HepG2 (cell line): Measurements from ENCODE around the gene FBXW12.

Experiments used
- NFATC3 ChIP-seq: sonication (generic); formaldehyde crosslinking; IDR thresholded peaks from 2 replicates; pipeline ENCODE4 v1.5.1; 2020; ENCODE audit warnings: mild to moderate bottlenecking, missing genetic modification reagents
- SP1 ChIP-seq, 2 experiments: fragments of 450-650 bp in 1 of 2; sonication (generic) in 1 of 2; formaldehyde crosslinking in 1 of 2; IDR thresholded peaks; 2 replicates each; pipeline versions ENCODE4 v1.4.0 to v1.6.1; 2016 to 2020; ENCODE audit warnings: missing genetic modification reagents in 1 of 2
- ZZZ3 ChIP-seq: sonication (generic); formaldehyde crosslinking; IDR thresholded peaks from 2 replicates; pipeline ENCODE4 v1.4.0; 2020; ENCODE audit warnings: missing genetic modification reagents, mild to moderate bottlenecking, borderline replicate concordance
- TF ChIP-seq, protein P1 (sequence below): sonication (generic); formaldehyde crosslinking; IDR thresholded peaks from 2 replicates; pipeline ENCODE4 v1.4.0; 2020; ENCODE audit warnings: missing genetic modification reagents
- TF ChIP-seq, protein P2 (sequence below): sonication (generic); formaldehyde crosslinking; IDR thresholded peaks from 2 replicates; pipeline ENCODE4 v1.5.1; 2020; ENCODE audit warnings: missing genetic modification reagents, mild to moderate bottlenecking, borderline replicate concordance

DNA sequence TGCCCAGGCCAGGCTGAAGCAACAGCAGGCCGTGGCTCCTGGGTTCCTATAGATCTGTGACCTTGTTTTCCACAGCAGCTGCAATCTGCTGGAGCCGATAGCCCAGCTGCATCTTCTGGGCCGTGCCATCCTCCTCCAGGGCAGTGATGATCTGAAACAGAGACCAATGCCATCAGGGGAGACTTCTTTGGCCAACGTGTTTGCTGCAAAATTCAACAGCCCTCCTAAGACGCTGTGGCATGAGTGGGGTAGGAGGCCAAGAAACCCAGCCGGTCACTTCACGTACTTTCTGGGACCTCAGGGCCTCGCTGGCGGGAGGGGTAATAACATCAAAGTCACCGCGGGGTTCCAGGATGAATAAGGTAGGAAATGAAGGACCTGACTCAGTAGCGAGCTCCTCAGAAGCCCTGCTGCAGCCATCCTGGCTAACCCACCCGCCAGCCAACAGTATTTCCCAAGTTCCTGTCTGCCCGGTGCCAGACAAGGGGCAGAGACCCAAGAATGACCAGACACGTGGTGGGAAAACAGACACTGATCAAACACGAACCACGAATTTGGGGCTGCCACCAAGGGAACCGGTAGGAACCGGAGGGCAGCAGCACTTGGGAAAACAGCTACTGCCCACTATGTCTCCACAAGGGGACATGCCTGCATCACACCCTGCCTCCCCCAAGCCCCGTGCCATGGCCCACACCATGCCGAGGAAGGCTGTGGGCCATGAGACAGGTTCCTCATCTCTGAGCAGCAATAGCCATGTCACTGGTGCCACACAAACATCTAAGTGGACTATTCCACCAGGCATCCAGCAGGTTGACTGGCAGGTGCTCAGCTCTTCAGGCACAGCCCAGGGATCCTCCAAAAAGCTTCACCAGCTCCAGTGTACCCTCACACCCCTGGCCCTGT lies 32.7 kb downstream of the FBXW12 start:
- no peak for TF ChIP-seq SP1 (IDR thresholded peaks at IDR 0.05)
- no peak for TF ChIP-seq SP1 (CRISPR knock-in tag; IDR thresholded peaks at IDR 0.05)
- TF ChIP-seq, protein P1, sequence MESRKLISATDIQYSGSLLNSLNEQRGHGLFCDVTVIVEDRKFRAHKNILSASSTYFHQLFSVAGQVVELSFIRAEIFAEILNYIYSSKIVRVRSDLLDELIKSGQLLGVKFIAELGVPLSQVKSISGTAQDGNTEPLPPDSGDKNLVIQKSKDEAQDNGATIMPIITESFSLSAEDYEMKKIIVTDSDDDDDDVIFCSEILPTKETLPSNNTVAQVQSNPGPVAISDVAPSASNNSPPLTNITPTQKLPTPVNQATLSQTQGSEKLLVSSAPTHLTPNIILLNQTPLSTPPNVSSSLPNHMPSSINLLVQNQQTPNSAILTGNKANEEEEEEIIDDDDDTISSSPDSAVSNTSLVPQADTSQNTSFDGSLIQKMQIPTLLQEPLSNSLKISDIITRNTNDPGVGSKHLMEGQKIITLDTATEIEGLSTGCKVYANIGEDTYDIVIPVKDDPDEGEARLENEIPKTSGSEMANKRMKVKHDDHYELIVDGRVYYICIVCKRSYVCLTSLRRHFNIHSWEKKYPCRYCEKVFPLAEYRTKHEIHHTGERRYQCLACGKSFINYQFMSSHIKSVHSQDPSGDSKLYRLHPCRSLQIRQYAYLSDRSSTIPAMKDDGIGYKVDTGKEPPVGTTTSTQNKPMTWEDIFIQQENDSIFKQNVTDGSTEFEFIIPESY (CRISPR knock-in tag) = no peak
- TF ChIP-seq ZZZ3 = no peak
- TF ChIP-seq, protein P2, sequence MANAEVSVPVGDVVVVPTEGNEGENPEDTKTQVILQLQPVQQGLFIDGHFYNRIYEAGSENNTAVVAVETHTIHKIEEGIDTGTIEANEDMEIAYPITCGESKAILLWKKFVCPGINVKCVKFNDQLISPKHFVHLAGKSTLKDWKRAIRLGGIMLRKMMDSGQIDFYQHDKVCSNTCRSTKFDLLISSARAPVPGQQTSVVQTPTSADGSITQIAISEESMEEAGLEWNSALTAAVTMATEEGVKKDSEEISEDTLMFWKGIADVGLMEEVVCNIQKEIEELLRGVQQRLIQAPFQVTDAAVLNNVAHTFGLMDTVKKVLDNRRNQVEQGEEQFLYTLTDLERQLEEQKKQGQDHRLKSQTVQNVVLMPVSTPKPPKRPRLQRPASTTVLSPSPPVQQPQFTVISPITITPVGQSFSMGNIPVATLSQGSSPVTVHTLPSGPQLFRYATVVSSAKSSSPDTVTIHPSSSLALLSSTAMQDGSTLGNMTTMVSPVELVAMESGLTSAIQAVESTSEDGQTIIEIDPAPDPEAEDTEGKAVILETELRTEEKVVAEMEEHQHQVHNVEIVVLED = no peak
- no peak for TF ChIP-seq NFATC3 (CRISPR knock-in tag)
